ENCODE data around the gene USH2A.

The USH2A gene

GRCh38 chr1:215833941-215834729 is 589.1 kb downstream of the USH2A start:
- no peak for DNase-seq

GRCh38 chr1:215830226-215830810 is 592.9 kb downstream of the USH2A start:
- DNase-seq, result no peak

GRCh38 chr1:215825056-215825455 is 598.2 kb downstream of the USH2A start:
- no peak for DNase-seq

- DNase-seq, result no peak
Observed at GRCh38 chr1:215824245-215824644, 599.0 kb downstream of the USH2A start.

- DNase-seq, result no peak
Observed at GRCh38 chr1:215819114-215819513, 604.1 kb downstream of the USH2A start.

GRCh38 chr1:215807911-215808436 is 615.3 kb downstream of the USH2A start:
- DNase-seq, result no peak

GRCh38 chr1:215807218-215807617 is 616.0 kb downstream of the USH2A start:
- DNase-seq, result no peak

- no peak for DNase-seq
Observed at GRCh38 chr1:215797859-215798258, 625.4 kb downstream of the USH2A start.

GRCh38 chr1:215794156-215794555 is 629.1 kb downstream of the USH2A start:
- DNase-seq, result peak; percentile 79

GRCh38 chr1:215793180-215793579 is 630.1 kb downstream of the USH2A start:
- DNase-seq, result peak; percentile 16

- no peak for DNase-seq
Observed at GRCh38 chr1:215792446-215792845, 630.8 kb downstream of the USH2A start.

- DNase-seq, result no peak
Observed at GRCh38 chr1:215789981-215790380, 633.3 kb downstream of the USH2A start.

- no peak for DNase-seq
Observed at GRCh38 chr1:215786997-215787396, 636.3 kb downstream of the USH2A start.

GRCh38 chr1:215780641-215781040 is 642.6 kb downstream of the USH2A start:
- no peak for DNase-seq

GRCh38 chr1:215780139-215780538 is 643.1 kb downstream of the USH2A start:
- DNase-seq, result no peak

- no peak for DNase-seq
Observed at GRCh38 chr1:215779729-215780128, 643.5 kb downstream of the USH2A start.

GRCh38 chr1:215777370-215777925 is 645.8 kb downstream of the USH2A start:
- DNase-seq, result no peak

- no peak for DNase-seq
Observed at GRCh38 chr1:215776336-215776735, 646.9 kb downstream of the USH2A start.

GRCh38 chr1:215772151-215772550 is 651.1 kb downstream of the USH2A start:
- no peak for DNase-seq

- no peak for DNase-seq
Observed at GRCh38 chr1:215768303-215768702, 654.9 kb downstream of the USH2A start.

- no peak for DNase-seq
Observed at GRCh38 chr1:215767761-215768160, 655.5 kb downstream of the USH2A start.

- DNase-seq, result no peak
Observed at GRCh38 chr1:215766521-215766920, 656.7 kb downstream of the USH2A start.

GRCh38 chr1:215765833-215766232 is 657.4 kb downstream of the USH2A start:
- no peak for DNase-seq

- DNase-seq, result no peak
Observed at GRCh38 chr1:215761446-215761845, 661.8 kb downstream of the USH2A start.
